Measurements from ENCODE around the gene CDCA7.

The CDCA7 gene

DNA sequence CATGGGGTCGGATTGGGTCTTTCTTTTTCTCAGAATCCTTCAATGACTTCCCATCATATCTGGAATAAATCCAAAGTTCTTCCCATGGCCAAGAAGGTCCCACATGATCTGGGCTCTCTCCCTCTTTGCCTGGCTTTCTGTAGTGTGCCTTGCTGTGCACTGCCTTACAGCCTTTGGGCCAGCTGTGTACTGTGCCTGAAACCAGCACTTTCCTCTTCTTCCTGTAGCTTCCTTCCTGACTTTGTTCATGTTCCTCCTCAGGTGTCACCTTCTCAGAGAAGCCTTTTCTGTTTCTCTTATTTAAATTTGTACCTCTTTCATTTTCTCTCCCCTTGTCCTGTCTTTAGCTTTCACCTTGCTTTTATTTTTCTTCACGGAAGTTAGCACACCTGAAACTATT, 4.3 kb upstream of the CDCA7 start:
- in situ Hi-C loops (cut with MboI; ENCODE audit: low pct_unique_long_range_greater_than_20kb, low sequenced_read_pairs, unreplicated experiment), result no loop called here
- TF ChIP-seq, protein P1, sequence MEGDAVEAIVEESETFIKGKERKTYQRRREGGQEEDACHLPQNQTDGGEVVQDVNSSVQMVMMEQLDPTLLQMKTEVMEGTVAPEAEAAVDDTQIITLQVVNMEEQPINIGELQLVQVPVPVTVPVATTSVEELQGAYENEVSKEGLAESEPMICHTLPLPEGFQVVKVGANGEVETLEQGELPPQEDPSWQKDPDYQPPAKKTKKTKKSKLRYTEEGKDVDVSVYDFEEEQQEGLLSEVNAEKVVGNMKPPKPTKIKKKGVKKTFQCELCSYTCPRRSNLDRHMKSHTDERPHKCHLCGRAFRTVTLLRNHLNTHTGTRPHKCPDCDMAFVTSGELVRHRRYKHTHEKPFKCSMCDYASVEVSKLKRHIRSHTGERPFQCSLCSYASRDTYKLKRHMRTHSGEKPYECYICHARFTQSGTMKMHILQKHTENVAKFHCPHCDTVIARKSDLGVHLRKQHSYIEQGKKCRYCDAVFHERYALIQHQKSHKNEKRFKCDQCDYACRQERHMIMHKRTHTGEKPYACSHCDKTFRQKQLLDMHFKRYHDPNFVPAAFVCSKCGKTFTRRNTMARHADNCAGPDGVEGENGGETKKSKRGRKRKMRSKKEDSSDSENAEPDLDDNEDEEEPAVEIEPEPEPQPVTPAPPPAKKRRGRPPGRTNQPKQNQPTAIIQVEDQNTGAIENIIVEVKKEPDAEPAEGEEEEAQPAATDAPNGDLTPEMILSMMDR (IDR thresholded peaks at IDR 0.05; ENCODE audit: extremely low read depth, insufficient read depth, missing control alignments), result no peak
- DNase-seq (ENCODE audit: low spot score), result no peak

DNA sequence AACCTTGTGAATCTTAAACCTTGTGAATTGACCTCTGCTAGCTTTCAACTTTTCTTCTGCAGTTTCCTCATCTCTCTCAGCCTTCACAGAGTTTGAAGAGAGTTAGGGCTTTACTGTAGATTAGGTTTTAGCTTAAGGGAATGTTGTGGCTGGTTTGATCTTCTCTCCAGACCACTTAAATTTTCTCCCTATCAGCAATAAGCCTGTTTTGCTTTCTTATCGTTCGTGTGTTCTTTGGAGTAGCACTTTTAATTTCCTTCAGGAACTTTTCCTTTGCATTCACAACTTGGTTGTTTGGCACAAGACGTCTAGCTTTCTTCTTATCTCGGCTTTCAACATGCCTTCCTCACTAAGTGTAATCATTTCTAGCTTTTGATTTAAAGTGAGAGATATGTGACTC, 2.8 kb upstream of the CDCA7 start:
- no peak for DNase-seq (ENCODE audit: low spot score)
- in situ Hi-C loops (cut with MboI; ENCODE audit: low pct_unique_long_range_greater_than_20kb, low sequenced_read_pairs, unreplicated experiment), result no loop called here
- TF ChIP-seq, protein P1 (IDR thresholded peaks at IDR 0.05; ENCODE audit: extremely low read depth, insufficient read depth, missing control alignments), result no peak

DNA sequence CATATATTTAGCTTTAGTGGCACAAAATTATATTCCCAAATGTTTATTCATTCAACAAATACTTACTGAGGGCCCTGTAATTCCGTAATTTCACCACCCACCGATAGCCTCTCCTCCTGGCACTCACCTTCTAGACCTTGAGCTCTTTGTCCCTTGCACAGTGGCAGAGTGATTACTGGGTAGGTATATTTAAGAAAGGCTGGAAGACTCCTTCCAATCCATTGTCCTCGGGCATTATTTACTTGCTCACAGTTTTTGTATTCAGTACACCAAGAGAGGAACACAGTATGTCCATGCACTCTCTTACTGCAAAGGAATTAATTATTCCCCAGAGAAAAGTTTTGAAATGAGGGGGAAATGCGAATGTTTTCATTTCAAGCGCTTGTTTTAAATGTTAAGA, 1.1 kb upstream of the CDCA7 start:
- TF ChIP-seq, protein P1 (IDR thresholded peaks at IDR 0.05; ENCODE audit: extremely low read depth, insufficient read depth, missing control alignments), result no peak
- in situ Hi-C loops (cut with MboI; ENCODE audit: low pct_unique_long_range_greater_than_20kb, low sequenced_read_pairs, unreplicated experiment), result no loop called here
- DNase-seq (ENCODE audit: low spot score), result no peak

DNA sequence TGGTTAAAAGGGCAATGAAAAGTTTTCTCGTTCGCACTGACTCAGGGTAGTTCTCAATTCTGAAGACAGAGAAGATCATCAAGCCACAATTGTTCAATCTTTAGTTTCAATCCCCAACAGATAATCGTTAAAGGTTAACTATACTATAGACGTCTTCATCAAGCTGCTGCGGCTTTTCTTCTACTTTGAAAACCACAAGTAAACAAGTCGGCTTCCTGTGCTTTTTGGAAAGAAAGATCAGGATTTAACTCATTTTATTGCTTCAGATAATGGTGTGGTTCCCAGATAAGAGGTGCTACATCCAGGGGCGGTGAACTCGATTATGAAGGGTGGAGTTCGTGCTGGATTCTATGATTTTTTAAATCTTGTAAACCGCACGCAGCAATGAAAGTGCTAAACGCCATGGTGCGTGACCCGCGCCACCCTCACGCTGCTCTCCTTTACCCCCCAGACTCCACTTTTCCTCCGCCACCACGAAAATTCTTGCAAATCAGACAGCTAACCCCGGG, 545 bp upstream of the CDCA7 start:
- in situ Hi-C loops (cut with MboI; ENCODE audit: low pct_unique_long_range_greater_than_20kb, low sequenced_read_pairs, unreplicated experiment), result no loop called here
- DNase-seq (ENCODE audit: low spot score), result peak; percentile 74
- TF ChIP-seq, protein P1 (IDR thresholded peaks at IDR 0.05; ENCODE audit: extremely low read depth, insufficient read depth, missing control alignments), result no peak

DNA sequence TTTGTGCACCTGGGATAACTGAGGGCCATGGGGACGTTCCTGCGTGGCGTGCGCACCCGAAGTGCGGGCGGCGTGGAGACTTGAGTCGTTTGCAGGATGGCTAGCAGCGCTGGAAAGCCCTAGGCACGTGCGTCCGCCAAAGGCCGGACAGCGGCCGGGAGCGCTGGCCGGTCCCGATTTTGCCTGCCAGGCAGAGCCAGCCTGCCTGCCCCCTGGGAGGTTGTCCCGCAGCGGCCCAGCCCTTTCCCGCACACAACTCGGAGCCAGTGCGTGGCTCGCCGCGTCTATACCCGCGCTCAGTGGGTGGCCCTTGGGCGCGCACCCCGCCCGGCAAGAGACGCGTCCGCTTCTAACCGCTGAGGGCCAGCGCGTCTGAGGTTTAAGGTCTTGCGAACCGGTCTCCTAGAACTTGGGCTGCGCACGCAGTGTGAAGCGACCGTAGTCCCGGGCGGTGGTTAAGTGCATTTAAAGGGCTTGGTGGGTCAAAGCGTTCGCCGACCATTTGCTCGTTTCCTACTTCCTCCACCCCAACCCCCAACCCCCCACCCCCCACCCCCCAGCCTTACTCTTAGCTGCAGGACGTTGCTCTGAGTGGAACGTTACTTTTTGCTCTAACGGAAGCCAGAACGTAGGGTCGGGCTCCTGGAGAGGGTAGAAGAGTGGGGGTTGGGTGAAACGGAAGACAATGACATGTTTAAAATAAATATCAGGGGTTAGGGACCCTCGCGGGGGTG, 627 bp downstream of the CDCA7 start:
- DNase-seq (ENCODE audit: low spot score), result peak; percentile 66
- in situ Hi-C loops (cut with MboI; ENCODE audit: low pct_unique_long_range_greater_than_20kb, low sequenced_read_pairs, unreplicated experiment), result no loop called here
- TF ChIP-seq, protein P1 (IDR thresholded peaks at IDR 0.05; ENCODE audit: extremely low read depth, insufficient read depth, missing control alignments), result no peak

DNA sequence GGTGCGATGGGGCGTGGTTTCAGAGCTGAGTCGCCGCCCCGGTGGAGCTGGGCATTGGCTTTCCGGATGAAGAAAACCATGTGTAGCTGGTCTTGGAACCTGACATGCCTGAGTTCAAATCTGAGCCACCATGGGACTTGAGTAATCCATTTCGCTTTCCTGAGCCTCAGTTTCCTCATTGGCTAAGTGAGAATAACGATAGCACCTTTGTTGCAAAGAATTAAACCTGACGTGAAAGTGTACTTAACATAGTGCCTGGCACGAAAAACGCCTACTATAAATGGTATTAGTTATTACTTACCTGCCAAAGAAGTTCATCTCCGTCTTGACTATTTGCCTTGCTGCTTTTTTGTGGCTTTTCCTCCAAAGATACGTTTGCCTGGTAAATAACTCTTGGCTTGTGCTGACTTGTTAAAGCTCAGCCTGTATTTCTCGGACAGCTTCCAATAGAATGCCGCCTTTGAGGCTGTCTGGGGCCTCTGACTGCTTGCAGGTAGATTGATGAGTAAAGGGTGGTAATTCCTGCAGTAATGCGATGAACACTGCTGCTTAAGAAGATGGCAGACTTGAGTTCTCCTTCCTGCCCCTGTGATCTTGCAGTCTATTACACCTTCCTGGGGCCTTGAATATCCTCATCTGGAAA, 1.3 kb downstream of the CDCA7 start:
- TF ChIP-seq, protein P1 (IDR thresholded peaks at IDR 0.05; ENCODE audit: extremely low read depth, insufficient read depth, missing control alignments), result no peak
- no peak for DNase-seq (ENCODE audit: low spot score)
- in situ Hi-C loops (cut with MboI; ENCODE audit: low pct_unique_long_range_greater_than_20kb, low sequenced_read_pairs, unreplicated experiment), result no loop called here

Data from GM13977 (cell line).